Eye (tissue), 1 donor: Measurements from ENCODE around the gene RNF167.

ENCODE experiments used
- DNase-seq: peaks from one replicate; pipeline ENCODE4 v3.0.0-alpha.2; 2015

The RNF167 gene

GRCh38 chr17:4939796-4940554 is at the start of gene RNF167, which contains the start of gene SLC25A11:
Gene RNF167, plus strand, starts transcription at chr17:4940268. Its CDS starts 642 bp downstream, at chr17:4940910.
Gene SLC25A11, minus strand, starts transcription at chr17:4940046. Its CDS starts 136 bp downstream, at chr17:4939910.
- peak; percentile 100 for DNase-seq

DNA sequence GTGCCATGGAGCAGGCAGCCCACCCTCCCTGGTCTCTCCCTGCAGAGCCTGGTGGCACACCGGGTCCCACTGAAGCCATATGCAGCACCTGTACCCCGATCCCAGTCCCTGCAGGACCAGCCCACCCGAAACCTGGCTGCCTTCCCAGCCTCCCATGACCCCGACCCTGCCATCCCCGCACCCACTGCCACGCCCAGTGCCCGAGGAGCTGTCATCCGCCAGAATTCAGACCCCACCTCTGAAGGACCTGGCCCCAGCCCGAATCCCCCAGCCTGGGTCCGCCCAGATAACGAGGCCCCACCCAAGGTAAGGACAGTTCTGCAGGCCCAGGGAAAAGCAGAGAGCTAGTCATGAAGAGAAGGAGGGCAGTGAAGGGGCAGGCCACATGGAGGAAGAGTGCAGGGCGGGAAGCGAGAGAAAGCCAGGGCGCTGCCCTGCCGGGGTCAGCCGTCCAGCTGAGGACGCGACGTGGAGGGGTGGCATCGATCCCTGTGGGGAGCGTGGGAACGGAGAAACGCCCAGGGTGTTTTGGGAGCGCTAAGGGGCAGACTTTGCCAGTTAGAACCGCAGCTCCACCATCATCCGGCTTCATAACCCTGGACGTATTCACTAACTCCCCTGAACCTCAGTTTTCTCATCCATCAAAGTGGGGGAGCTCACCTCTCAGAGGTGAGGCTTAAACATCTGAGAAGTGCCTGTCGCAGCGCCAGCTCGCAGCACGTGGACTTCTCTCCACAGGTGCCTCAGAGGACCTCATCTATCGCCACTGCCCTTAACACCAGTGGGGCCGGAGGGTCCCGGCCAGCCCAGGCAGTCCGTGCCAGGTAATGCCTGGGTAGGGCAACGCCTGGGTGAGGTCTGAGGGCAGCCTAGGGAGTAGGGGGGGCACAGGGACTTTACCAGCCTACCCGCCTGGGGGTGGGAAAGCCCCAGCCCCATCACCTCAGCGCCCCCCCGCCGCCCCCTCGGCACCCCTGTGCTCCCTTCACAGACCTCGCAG is 48.4 kb upstream of the RNF167 start:
- no peak for DNase-seq

DNA sequence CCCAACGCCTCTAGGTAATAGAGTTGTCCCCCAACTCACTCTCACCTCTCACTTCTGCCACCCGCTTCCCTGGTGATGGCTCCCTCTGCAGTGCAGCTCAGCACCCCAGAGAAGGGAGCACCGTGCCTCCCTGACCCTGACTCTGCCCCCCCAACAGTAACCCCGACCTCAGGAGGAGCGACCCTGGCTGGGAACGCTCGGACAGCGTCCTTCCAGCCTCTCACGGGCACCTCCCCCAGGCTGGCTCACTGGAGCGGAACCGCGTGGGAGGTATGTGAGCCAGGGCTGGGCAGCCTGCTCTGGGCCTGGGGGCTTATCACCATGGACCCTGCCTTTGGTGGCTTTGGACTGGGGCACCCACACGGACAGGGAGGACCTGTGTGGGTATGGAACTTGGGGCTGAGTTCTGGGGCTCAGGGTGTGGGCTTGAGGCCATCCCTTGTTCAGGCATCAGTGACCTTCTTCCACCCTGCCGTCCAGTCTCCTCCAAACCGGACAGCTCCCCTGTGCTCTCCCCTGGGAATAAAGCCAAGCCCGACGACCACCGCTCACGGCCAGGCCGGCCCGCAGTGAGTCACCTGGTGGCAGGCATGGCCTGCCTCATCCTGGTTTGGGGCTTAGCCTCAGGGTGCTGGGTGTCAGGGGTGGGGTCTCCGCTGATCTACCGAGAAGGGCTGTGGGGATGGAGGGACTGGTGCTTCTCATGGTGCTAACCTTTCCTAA is 47.4 kb upstream of the RNF167 start:
- no peak for DNase-seq

DNA sequence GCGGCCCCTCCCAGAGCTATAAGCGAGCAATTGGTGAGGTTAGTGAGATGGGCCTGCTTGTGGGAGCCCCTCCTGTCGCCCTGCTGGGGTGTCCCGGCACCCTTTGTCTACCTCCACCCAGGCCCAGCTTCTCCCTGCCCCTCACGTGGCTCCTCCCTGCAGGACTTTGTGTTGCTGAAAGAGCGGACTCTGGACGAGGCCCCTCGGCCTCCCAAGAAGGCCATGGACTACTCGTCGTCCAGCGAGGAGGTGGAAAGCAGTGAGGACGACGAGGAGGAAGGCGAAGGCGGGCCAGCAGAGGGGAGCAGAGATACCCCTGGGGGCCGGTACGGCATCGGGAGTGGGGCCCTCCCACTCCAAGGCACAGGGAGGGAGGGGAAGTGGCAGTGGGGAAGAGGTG is 46.8 kb upstream of the RNF167 start:
- no peak for DNase-seq

GRCh38 chr17:4893721-4894560 is 46.1 kb upstream of the RNF167 start:
- DNase-seq: no peak

DNA sequence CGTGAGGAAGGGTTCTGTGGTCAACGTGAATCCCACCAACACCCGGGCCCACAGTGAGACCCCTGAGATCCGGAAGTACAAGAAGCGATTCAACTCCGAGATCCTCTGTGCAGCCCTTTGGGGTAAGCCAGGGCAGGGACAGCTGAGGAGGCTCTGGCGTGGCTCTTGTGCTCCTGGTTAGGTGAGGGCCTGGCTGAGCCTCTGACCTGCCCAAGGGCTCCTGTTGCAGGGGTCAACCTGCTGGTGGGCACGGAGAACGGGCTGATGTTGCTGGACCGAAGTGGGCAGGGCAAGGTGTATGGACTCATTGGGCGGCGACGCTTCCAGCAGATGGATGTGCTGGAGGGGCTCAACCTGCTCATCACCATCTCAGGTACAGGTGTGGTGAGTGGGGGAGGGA is 44.9 kb upstream of the RNF167 start:
- no peak for DNase-seq

DNA sequence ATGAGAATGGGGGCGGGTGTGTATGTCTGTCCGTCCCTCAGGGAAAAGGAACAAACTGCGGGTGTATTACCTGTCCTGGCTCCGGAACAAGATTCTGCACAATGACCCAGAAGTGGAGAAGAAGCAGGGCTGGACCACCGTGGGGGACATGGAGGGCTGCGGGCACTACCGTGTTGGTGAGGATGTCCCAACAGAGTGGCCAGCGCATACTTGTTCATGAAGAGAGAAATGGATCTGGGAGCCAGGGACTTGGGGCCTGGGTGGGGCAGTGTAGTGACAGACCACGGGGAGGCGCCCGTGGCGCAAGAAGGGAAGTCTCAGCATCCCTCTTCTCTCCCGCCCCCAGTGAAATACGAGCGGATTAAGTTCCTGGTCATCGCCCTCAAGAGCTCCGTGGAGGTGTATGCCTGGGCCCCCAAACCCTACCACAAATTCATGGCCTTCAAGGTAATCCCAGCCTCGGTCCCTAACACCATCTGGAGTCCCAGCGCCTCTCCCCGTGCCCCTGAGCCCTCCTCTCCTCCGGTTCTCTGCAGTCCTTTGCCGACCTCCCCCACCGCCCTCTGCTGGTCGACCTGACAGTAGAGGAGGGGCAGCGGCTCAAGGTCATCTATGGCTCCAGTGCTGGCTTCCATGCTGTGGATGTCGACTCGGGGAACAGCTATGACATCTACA is 44.3 kb upstream of the RNF167 start:
- DNase-seq: no peak

DNA sequence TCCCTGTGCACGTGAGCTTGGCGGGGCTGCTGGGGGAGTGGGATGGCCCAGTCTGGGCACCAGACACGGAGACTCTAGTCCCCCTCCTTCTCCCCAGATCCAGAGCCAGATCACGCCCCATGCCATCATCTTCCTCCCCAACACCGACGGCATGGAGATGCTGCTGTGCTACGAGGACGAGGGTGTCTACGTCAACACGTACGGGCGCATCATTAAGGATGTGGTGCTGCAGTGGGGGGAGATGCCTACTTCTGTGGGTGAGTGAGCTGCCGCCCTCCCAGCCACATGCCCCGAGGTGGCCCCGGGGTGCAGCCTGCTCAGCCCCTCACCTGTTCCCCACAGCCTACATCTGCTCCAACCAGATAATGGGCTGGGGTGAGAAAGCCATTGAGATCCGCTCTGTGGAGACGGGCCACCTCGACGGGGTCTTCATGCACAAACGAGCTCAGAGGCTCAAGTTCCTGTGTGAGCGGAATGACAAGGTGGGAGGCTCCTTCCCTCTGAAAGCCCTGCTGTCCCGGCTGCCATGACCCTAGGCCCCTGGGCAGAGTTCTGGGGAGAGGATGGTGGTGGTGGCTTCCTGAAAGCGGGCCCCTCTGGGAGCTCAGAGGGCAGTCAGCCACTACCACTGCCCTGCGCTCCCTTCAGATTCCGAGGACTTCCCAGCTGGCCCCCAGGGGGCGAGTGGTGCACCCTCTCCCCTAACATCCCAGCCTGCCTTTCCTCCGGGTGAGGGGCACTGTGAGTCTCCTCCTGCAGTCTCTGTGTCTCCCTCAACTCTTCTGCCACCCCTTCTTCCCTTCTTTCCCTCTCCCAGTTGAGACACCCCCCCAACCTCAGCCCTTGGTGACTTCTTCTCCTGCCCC is 43.5 kb upstream of the RNF167 start:
- DNase-seq: no peak

DNA sequence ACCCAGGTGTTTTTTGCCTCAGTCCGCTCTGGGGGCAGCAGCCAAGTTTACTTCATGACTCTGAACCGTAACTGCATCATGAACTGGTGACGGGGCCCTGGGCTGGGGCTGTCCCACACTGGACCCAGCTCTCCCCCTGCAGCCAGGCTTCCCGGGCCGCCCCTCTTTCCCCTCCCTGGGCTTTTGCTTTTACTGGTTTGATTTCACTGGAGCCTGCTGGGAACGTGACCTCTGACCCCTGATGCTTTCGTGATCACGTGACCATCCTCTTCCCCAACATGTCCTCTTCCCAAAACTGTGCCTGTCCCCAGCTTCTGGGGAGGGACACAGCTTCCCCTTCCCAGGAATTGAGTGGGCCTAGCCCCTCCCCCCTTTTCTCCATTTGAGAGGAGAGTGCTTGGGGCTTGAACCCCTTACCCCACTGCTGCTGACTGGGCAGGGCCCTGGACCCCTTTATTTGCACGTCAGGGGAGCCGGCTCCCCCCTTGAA is 42.8 kb upstream of the RNF167 start:
- DNase-seq: no peak

GRCh38 chr17:4897785-4898184 is 42.3 kb upstream of the RNF167 start:
- no peak for DNase-seq

- peak; percentile 12 for DNase-seq
Measured at GRCh38 chr17:4898351-4898750, 41.7 kb upstream of the RNF167 start.

GRCh38 chr17:4898927-4899326 is 41.1 kb upstream of the RNF167 start:
- no peak for DNase-seq

GRCh38 chr17:4899341-4900230 is 40.5 kb upstream of the RNF167 start, which contains the start of gene C17orf107:
Gene C17orf107, plus strand, starts transcription at chr17:4899536. Its CDS starts 227 bp downstream, at chr17:4899763.
- DNase-seq: peak; percentile 86

DNA sequence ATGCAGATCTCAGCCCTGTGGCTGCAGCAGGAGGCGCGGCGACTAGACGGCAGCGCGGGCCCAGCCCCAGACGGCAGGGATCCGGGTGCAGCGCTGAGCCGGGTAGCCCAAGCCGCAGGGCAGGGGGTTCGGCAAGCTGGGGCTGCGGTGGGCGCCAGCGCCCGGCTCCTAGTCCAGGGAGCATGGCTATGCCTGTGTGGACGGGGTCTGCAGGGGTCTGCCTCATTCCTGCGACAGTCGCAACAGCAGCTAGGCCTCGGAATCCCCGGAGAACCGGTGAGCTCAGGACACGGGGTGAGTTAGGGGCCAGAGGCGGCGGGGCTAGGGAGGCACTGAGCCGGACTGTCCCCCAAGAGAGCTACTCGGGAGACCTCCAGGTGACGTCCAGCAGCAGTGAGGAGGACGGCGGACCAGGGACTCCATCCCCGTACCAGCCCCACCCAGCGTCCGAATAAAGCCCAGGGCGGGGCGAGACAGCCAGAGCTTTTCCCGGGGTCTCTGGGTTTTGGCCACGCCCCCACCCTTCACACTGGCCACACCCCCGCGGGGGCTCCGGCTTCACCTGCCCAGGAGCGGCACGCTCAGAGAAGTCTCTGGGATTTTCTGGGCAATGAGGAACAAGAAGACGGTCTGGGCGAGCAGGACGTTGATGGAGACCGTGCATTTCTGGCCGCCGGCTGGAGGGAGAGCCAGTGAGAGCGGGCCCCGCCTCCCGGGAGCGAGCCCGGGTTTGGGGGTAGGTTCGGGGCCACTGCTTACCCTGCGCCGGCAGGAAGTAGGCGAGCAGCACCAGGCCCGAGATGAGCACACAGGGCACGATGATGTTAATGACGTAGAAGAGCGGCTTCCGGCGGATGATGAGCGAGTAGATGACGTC is 39.6 kb upstream of the RNF167 start:
- DNase-seq: peak; percentile 71

GRCh38 chr17:4901108-4901647 is 38.9 kb upstream of the RNF167 start:
- peak; percentile 51 for DNase-seq

GRCh38 chr17:4901648-4902344 is 38.3 kb upstream of the RNF167 start:
- peak; percentile 41 for DNase-seq

- DNase-seq: no peak
Measured at GRCh38 chr17:4902540-4902939, 37.5 kb upstream of the RNF167 start.
